A673 (cell line): ENCODE measurements around the gene KRTAP4-4. TPM values are rescaled to one million over a fixed set of nuclear protein-coding genes. Genes with fewer than 3 reads are reported as not detected.
"Not testable (repeated sequence)": the region's sequence is repeated elsewhere in the genome, so short reads cannot be mapped to it uniquely, and the experiment has no call there.

Experiments used
- BruUV-seq: library from RNA; stranded (reverse); fragments of 400-500 nt; replicated peaks from 2 replicates; lab custom pipeline; 2021; lab: Mats Ljungman, UMichigan
- CTCF ChIA-PET: fragments of 300-600 bp; sonication (Branson Sonifier 250); formaldehyde crosslinking; loops from one replicate; lab custom pipeline; 2022; ENCODE audit warnings: antibody characterized with exemption; lab: Charles Lee
- POLR2A ChIA-PET: fragments of 300-600 bp; sonication (Branson Sonifier 250); formaldehyde crosslinking; loops from one replicate; lab custom pipeline; 2022; ENCODE audit warnings: antibody characterized with exemption; ENCODE audit not compliant: low non-redundant PET; lab: Charles Lee
- DNase-seq: peaks from one replicate; pipeline ENCODE4 v3.0.0-alpha.2; 2015; ENCODE audit warnings: low spot score
- H3K27ac ChIP-seq: fragments of 200-600 bp; sonication (generic); 2 replicates; pipeline ENCODE4 v1.5.1; 2016; ENCODE audit warnings: mixed run types, low read depth, mild to moderate bottlenecking, mixed read lengths, antibody characterized with exemption, low read length; ENCODE audit not compliant: poor library complexity, severe bottlenecking
- H3K27me3 ChIP-seq: fragments of 200-600 bp; sonication (generic); replicated peaks from 2 replicates; pipeline ENCODE4 v1.6.1; 2017; ENCODE audit warnings: mixed run types, low read depth, mild to moderate bottlenecking, mixed read lengths, antibody characterized with exemption, low read length; ENCODE audit not compliant: insufficient read depth, poor library complexity
- H3K36me3 ChIP-seq: fragments of 200-600 bp; sonication (generic); 2 replicates; pipeline ENCODE4 v1.6.1; 2016; ENCODE audit warnings: mixed run types, mild to moderate bottlenecking, mixed read lengths, antibody characterized with exemption, low read length; ENCODE audit not compliant: insufficient read depth, poor library complexity, severe bottlenecking
- H3K4me1 ChIP-seq: fragments of 200-600 bp; sonication (generic); 2 replicates; pipeline ENCODE4 v1.6.1; 2017; ENCODE audit warnings: mixed run types, mild to moderate bottlenecking, mixed read lengths, antibody characterized with exemption, low read length; ENCODE audit not compliant: insufficient read depth, poor library complexity, severe bottlenecking
- H3K4me3 ChIP-seq: fragments of 200-600 bp; sonication (generic); 2 replicates; pipeline ENCODE4 v1.5.1; 2016; ENCODE audit warnings: low read depth, mixed run types, mild to moderate bottlenecking, mixed read lengths, low read length; ENCODE audit not compliant: poor library complexity, severe bottlenecking
- H3K9me3 ChIP-seq: fragments of 200-600 bp; sonication (generic); 2 replicates; pipeline ENCODE4 v1.6.1; 2016; ENCODE audit warnings: mixed run types, low read depth, mild to moderate bottlenecking, mixed read lengths, antibody characterized with exemption, low read length; ENCODE audit not compliant: poor library complexity, severe bottlenecking
- CTCF ChIP-seq: fragments of 300-800, 200-600 bp; sonication (generic); conservative IDR thresholded peaks from 2 replicates; pipeline ENCODE4 v1.5.1; 2017; ENCODE audit warnings: low read depth, mild to moderate bottlenecking, antibody characterized with exemption, low read length, moderate library complexity, mixed read lengths
- EZH2 ChIP-seq: fragments of 200-600 bp; sonication (generic); IDR thresholded peaks from 2 replicates; pipeline ENCODE4 v1.6.1; 2017; ENCODE audit warnings: borderline replicate concordance, low read depth, mild to moderate bottlenecking, mixed read lengths, antibody characterized with exemption, low read length; ENCODE audit not compliant: poor library complexity, severe bottlenecking
- intact Hi-C: fragments of 100-400 bp; cut with micrococcal nuclease; formaldehyde crosslinking; loops from one replicate; pipeline ENCODE4 v1.10.0; 2022; ENCODE audit not compliant: unreplicated experiment
- total RNA-seq: library from RNA; stranded (reverse); gene quantifications from 2 replicates; pipeline ENCODE4 v1.2.3, GENCODE V29; 2021

Gene KRTAP4-4
- total RNA-seq, 1 experiment from 2014 or later, result not detected

- Histone ChIP-seq H3K9me3 (no peaks in the 10 kb centered on the region), H3K27ac (no peak overlapping the region), H3K36me3 (no peaks in the 10 kb centered on the region), H3K4me3 (no peak overlapping the region), H3K27me3 (no peaks in the 10 kb centered on the region), H3K4me1 (no peaks in the 10 kb centered on the region)
- no peak for TF ChIP-seq CTCF
- TF ChIP-seq EZH2, result no peak
- ChIA-PET CTCF (no interaction called here), POLR2A (no interaction called here)
- DNase-seq, result no peak
- intact Hi-C loops, result no loop called here
- no TSS peak for BruUV-seq
Measured at GRCh38 chr17:41125064-41125463, 35.5 kb downstream of the KRTAP4-4 start.

DNA sequence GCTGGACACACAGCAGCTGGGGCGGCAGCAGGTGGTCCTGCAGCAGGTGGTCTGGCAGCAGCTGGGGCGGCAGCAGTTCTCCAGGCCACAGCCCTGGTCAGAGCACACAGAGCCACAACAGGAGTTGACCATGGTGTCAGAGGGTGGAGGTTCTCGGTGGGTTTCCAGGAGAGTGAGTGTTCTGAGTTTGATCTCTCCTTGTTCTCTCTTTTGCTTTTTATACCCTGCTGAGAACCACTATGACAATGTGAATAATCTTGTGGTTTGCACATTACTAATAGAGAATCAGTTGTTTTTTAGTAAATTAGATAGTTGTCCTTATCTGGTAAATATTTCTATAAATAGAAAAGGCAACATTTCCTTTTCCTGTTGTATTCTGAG is 36.6 kb downstream of the KRTAP4-4 start, which contains the start of gene KRTAP4-12:
Gene KRTAP4-12 (minus strand): TSS at position 192 of the 381 bp plus-strand sequence. CDS start 60 bp downstream, at position 132.
- H3K4me1 ChIP-seq, H3K9me3 ChIP-seq, H3K27me3 ChIP-seq, BruUV-seq, H3K36me3 ChIP-seq, CTCF ChIA-PET, DNase-seq, POLR2A ChIA-PET, intact Hi-C loops, H3K4me3 ChIP-seq, H3K27ac ChIP-seq: not testable (repeated sequence)

GRCh38 chr17:41123292-41123990 is 37.1 kb downstream of the KRTAP4-4 start:
- POLR2A ChIA-PET, H3K27ac ChIP-seq, H3K36me3 ChIP-seq, H3K4me1 ChIP-seq, H3K9me3 ChIP-seq, intact Hi-C loops, DNase-seq, CTCF ChIA-PET, BruUV-seq, H3K4me3 ChIP-seq, H3K27me3 ChIP-seq: not testable (repeated sequence)

DNA sequence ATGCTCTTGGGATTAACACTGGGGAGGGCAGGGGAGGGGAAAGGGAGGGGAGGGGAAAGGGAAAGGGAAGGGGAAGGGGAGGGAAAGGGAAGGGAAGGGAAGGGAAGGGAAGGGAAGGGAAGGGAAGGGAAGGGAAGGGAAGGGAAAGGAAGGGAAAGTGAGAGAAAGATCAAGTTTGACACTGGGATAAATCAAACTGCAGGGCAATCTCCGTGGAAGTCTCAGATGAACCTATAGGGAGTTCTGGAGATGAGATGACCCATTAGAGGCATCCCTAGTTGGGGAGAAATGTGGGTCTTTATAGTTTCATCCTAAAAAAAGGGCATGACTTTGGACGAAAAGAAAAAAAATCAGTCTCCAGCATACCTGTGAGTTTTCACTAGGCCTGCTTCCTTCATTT is 38.8 kb downstream of the KRTAP4-4 start:
- TF ChIP-seq EZH2 (no peak), CTCF (no peak)
- intact Hi-C loops, result no loop called here
- ChIA-PET CTCF (no interaction called here), POLR2A (no interaction called here)
- no peaks in the 10 kb centered on the region for H3K4me1 ChIP-seq
- no peak overlapping the region for H3K27ac ChIP-seq
- BruUV-seq, result no TSS peak
- H3K36me3 ChIP-seq, result no peaks in the 10 kb centered on the region
- no peaks in the 10 kb centered on the region for H3K27me3 ChIP-seq
- no peak for DNase-seq
- no peaks in the 10 kb centered on the region for H3K9me3 ChIP-seq
- H3K4me3 ChIP-seq, result no peak overlapping the region

- CTCF ChIA-PET, H3K27ac ChIP-seq, intact Hi-C loops, H3K4me3 ChIP-seq, POLR2A ChIA-PET, H3K36me3 ChIP-seq, H3K9me3 ChIP-seq, H3K27me3 ChIP-seq, BruUV-seq, DNase-seq, H3K4me1 ChIP-seq: not testable (repeated sequence)
Measured at GRCh38 chr17:41119696-41120690, 40.6 kb downstream of the KRTAP4-4 start.
